Esophagus squamous epithelium (tissue), 5 donors: ENCODE data around the gene ISL2. TPM values are rescaled to one million over a fixed set of nuclear protein-coding genes. Genes with fewer than 3 reads are reported as not detected.
"Not testable (repeated sequence)": the region's sequence is repeated elsewhere in the genome, so short reads cannot be mapped to it uniquely, and the experiment has no call there.

ENCODE experiments used
- DNase-seq: peaks from one replicate; lab custom pipeline; 2025; lab: John Stamatoyannopoulos, UW
- H3K27ac ChIP-seq, 4 donors: fragments of 200-600 bp; sonication (generic); one replicate each; pipeline ENCODE4 v1.5.1; 2016 to 2019; ENCODE audit warnings: mild to moderate bottlenecking in 1 of 4
- H3K27me3 ChIP-seq, 4 donors: fragments of 200-600 bp; sonication (generic); 1 replicate in 3 of 4; 2 replicates in 1 of 4; pipeline versions ENCODE4 v1.5.1 to v1.6.0; 2017 to 2021; ENCODE audit warnings: antibody characterized with exemption in 1 of 4
- H3K36me3 ChIP-seq, 3 donors: fragments of 200-600 bp; sonication (generic); one replicate each; pipeline ENCODE4 v1.5.1; 2016 to 2019
- H3K4me1 ChIP-seq, 3 donors: fragments of 200-600 bp; sonication (generic); one replicate each; pipeline ENCODE4 v1.5.1; 2017 to 2019
- H3K4me3 ChIP-seq, 4 donors: fragments of 200-600 bp; sonication (generic); 1 replicate in 3 of 4; 2 replicates in 1 of 4; pipeline ENCODE4 v1.5.1; 2016 to 2019; ENCODE audit warnings: mild to moderate bottlenecking in 2 of 4, moderate library complexity in 1 of 4
- H3K9me3 ChIP-seq, 3 donors: fragments of 200-600 bp; sonication (generic); one replicate each; pipeline ENCODE4 v1.5.1; 2016 to 2019
- CTCF ChIP-seq, 6 experiments: fragments of 450-650 bp in 4 of 6; fragments of 200-600 bp in 2 of 6; sonication (generic) in 2 of 6; IDR thresholded peaks; one replicate each; pipeline ENCODE4 v1.5.1; 2016 to 2019; ENCODE audit warnings: antibody characterized with exemption in 6 of 6, mild to moderate bottlenecking in 4 of 6, moderate library complexity in 4 of 6
- POLR2A ChIP-seq, 4 donors: fragments of 450-650 bp; IDR thresholded peaks; one replicate each; pipeline ENCODE4 v1.6.1; 2017; ENCODE audit warnings: antibody characterized with exemption in 4 of 4, mild to moderate bottlenecking in 4 of 4, moderate library complexity in 3 of 4
- WGBS, 2 donors: methylation state at CpG; one replicate each; pipeline ENCODE4 v1.1.5; 2018; 5-methylcytosine and 5-hydroxymethylcytosine counted together
- intact Hi-C: fragments of 100-400 bp; cut with DNase I; formaldehyde crosslinking; loops from one replicate; pipeline ENCODE4 v1.15.0; 2022
- total RNA-seq, 4 donors: library from RNA; depleted of rRNA; stranded (reverse); fragments of >200 nt; gene quantifications; one replicate each; pipeline ENCODE4 v1.1.0, GENCODE V29; 2016
- donor health status: DM: yes; HTN: yes; CAD: no.

Gene ISL2
- total RNA-seq, 4 donors from 2014 or later: 0.22 to 0.95 (median 0.70) TPM; not detected in 1

GRCh38 chr15:76311100-76311953, 25.2 kb upstream of the ISL2 start, which contains the start of gene ETFA:
ETFA (minus strand) TSS chr15:76311469; CDS start chr15:76311388, 81 bp downstream.
- WGBS, 2 donors: 0 to 1% methylated on average over 5 to 11 of the region's 60 CpGs
- H3K36me3 ChIP-seq: no peaks in the 10 kb centered on the region
- TF ChIP-seq POLR2A (IDR thresholded peaks at IDR 0.05): peak in 3 of 4 donors; percentile 57 to 96 (median 95)
- TF ChIP-seq CTCF (IDR thresholded peaks at IDR 0.05): no peak
- peaks cover 0 to 58% (median 8%) of the 10 kb centered on the region in 3 donors for H3K4me1 ChIP-seq
- H3K27ac ChIP-seq: peak within 1 kb of the TSS; percentile 82 to 95 (median 88)
- peak; percentile 75 for DNase-seq
- intact Hi-C loops: no loop called here
- H3K27me3 ChIP-seq: no peaks in the 10 kb centered on the region
- no peaks in the 10 kb centered on the region for H3K9me3 ChIP-seq
- peak within 1 kb of the TSS; percentile 54 to 91 (median 76) for H3K4me3 ChIP-seq

- H3K27ac ChIP-seq: peak overlapping the region; percentile 18 to 52 (median 36)
- TF ChIP-seq CTCF (IDR thresholded peaks at IDR 0.05): no peak
- no peak for TF ChIP-seq POLR2A (IDR thresholded peaks at IDR 0.05)
- intact Hi-C loops: no loop called here
- WGBS, 2 donors: 67 to 70% methylated on average over 7 of the region's 7 CpGs
- H3K4me3 ChIP-seq: no peak overlapping the region
- no peaks in the 10 kb centered on the region for H3K27me3 ChIP-seq
- no peaks in the 10 kb centered on the region for H3K36me3 ChIP-seq
- no peaks in the 10 kb centered on the region for H3K9me3 ChIP-seq
- H3K4me1 ChIP-seq: peaks cover 0 to 53% (median 8%) of the 10 kb centered on the region in 3 donors
- DNase-seq: no peak
Observed at GRCh38 chr15:76312540-76313174, 23.9 kb upstream of the ISL2 start.

DNA sequence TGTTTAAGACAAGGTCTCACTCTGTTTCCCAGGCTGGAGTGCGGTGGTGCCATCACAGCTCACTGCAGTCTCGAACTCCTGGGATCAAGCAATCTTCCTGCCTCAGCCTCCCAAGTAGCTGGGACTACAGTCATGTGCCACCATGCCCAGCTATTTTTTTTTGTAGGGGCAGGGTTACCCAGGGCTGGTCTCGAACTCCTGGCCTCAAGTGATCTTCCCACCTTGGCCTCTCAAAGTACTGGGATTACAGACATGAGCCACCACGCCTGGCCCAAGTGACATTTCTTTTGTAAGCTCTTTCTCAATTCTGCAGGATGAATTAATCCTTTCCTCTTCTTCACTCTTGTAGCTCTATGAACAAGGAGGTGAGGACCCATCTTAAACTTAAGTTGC, 23.4 kb upstream of the ISL2 start:
- H3K4me3 ChIP-seq, H3K9me3 ChIP-seq, H3K27me3 ChIP-seq, H3K36me3 ChIP-seq, DNase-seq, intact Hi-C loops: not testable (repeated sequence)
- WGBS, 2 donors: 73 to 79% methylated on average over 4 of the region's 4 CpGs
- Histone ChIP-seq H3K27ac (peak overlapping the region; percentile 18 to 52 (median 36)), H3K4me1 (peaks cover 0 to 53% (median 8%) of the 10 kb centered on the region in 3 donors)

- WGBS, 2 donors: 29 to 53% methylated on average over 5 of the region's 5 CpGs
- no peaks in the 10 kb centered on the region for H3K27me3 ChIP-seq
- no peaks in the 10 kb centered on the region for H3K36me3 ChIP-seq
- intact Hi-C loops: no loop called here
- H3K9me3 ChIP-seq: no peaks in the 10 kb centered on the region
- H3K4me3 ChIP-seq: no peak overlapping the region
- DNase-seq: no peak
- TF ChIP-seq POLR2A (IDR thresholded peaks at IDR 0.05) (no peak), CTCF (IDR thresholded peaks at IDR 0.05) (no peak)
- no peak overlapping the region for H3K27ac ChIP-seq
- peaks cover 0 to 49% (median 8%) of the 10 kb centered on the region in 3 donors for H3K4me1 ChIP-seq
Observed at GRCh38 chr15:76313731-76314130, 22.8 kb upstream of the ISL2 start.

- WGBS, 2 donors: 85 to 87% methylated on average over 6 of the region's 6 CpGs
- H3K36me3 ChIP-seq: no peaks in the 10 kb centered on the region
- no peak overlapping the region for H3K27ac ChIP-seq
- H3K4me1 ChIP-seq: no peaks in the 10 kb centered on the region
- H3K9me3 ChIP-seq: no peaks in the 10 kb centered on the region
- H3K27me3 ChIP-seq: peaks cover 0 to 44% (median 0%) of the 10 kb centered on the region in 4 donors
- intact Hi-C loops: loop anchor here (10.0 kb wide), 1 partner anchor 125 kb away; no protein-coding TSS in a partner anchor
- DNase-seq: no peak
- TF ChIP-seq CTCF (IDR thresholded peaks at IDR 0.05) (no peak), POLR2A (IDR thresholded peaks at IDR 0.05) (no peak)
- H3K4me3 ChIP-seq: no peak overlapping the region
Observed at GRCh38 chr15:76320012-76320411, 16.6 kb upstream of the ISL2 start.
